ENCODE data around the gene MID1IP1. TPM values are rescaled to one million over a fixed set of nuclear protein-coding genes. Genes with fewer than 3 reads are reported as not detected.

MID1IP1 gene
- total RNA-seq, 1 donor from 2014 or later, result 40.4 TPM

DNA sequence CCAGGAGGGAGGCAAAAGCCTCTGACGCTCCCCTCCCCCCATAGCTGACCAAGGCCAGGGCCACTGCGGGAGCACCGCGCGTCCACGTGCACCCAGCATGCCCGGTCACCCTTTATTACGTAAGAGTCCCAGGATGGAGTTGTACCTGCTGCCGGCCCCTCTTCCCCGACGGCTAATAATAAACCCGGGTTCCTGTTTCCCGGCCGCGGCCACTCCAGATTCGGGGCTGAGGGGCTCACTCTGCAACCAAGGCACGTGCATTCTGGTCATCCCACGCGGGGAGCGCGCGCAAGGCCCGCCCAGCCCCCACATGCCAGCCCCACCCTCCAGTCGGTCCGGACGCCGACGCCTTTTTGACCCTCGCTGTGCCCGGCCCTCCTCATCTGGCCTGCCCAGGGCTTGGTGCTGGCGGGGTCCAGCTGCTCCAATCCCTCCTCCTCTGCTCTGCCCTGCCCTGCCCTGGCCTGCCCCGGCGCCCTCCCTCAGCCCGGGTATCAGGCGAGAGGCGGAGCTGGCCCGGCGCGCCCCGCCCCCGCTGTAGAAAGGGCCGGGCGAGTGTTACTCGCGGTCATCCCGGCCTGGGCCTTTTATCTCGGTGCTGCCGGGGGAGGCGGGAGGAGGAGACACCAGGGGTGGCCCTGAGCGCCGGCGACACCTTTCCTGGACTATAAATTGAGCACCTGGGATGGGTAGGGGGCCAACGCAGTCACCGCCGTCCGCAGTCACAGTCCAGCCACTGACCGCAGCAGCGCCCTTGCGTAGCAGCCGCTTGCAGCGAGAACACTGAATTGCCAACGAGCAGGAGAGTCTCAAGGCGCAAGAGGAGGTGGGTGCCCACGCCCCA, 2.6 kb downstream of the MID1IP1 start:
- H3K4me3 ChIP-seq (ENCODE audit: insufficient read depth, low read depth, low read length), result peak overlapping the region; percentile 75
- no peaks in the 10 kb centered on the region for H4K20me1 ChIP-seq (ENCODE audit: insufficient read depth, low read length)
- H3K4me1 ChIP-seq (ENCODE audit: insufficient read depth, low read length), result peaks cover 13% of the 10 kb centered on the region
- no peaks in the 10 kb centered on the region for H3K27me3 ChIP-seq (ENCODE audit: insufficient read depth, low read length)
- H3K36me3 ChIP-seq (ENCODE audit: insufficient read depth, low read length), result no peaks in the 10 kb centered on the region
- peak overlapping the region; percentile 95 for H3K4me3 Mint-ChIP-seq (ENCODE audit: unreplicated experiment)
- H3K4me1 Mint-ChIP-seq (ENCODE audit: low read depth, unreplicated experiment), result peaks cover 22% of the 10 kb centered on the region
- FAIRE-seq, result no peak
- peaks cover 45% of the 10 kb centered on the region for H3K79me2 ChIP-seq (ENCODE audit: insufficient read depth, low read length)
- peaks cover 2% of the 10 kb centered on the region for H3K36me3 Mint-ChIP-seq (ENCODE audit: low read depth, unreplicated experiment)
- peak overlapping the region; percentile 87 for H3K9ac ChIP-seq (ENCODE audit: low read length)
- peak overlapping the region; percentile 83 for H3K27ac ChIP-seq (ENCODE audit: low read depth, low read length)
- H3K27ac Mint-ChIP-seq (ENCODE audit: unreplicated experiment), result peak overlapping the region; percentile 91
- no peaks in the 10 kb centered on the region for H3K27me3 Mint-ChIP-seq (ENCODE audit: low read depth, unreplicated experiment)
- peak overlapping the region; percentile 34 for H2AFZ ChIP-seq (ENCODE audit: low read depth, low read length)
- peak overlapping the region; percentile 86 for H3K4me2 ChIP-seq (ENCODE audit: low read length)
- DNase-seq (ENCODE audit: low read depth), result peak; percentile 32
- H3K9me3 ChIP-seq (ENCODE audit: insufficient read depth, low read depth, low read length), result no peaks in the 10 kb centered on the region
- TF ChIP-seq EZH2 (IDR thresholded peaks at IDR 0.05; ENCODE audit: insufficient read depth, low read length), result no peak
- TF ChIP-seq, protein P1, sequence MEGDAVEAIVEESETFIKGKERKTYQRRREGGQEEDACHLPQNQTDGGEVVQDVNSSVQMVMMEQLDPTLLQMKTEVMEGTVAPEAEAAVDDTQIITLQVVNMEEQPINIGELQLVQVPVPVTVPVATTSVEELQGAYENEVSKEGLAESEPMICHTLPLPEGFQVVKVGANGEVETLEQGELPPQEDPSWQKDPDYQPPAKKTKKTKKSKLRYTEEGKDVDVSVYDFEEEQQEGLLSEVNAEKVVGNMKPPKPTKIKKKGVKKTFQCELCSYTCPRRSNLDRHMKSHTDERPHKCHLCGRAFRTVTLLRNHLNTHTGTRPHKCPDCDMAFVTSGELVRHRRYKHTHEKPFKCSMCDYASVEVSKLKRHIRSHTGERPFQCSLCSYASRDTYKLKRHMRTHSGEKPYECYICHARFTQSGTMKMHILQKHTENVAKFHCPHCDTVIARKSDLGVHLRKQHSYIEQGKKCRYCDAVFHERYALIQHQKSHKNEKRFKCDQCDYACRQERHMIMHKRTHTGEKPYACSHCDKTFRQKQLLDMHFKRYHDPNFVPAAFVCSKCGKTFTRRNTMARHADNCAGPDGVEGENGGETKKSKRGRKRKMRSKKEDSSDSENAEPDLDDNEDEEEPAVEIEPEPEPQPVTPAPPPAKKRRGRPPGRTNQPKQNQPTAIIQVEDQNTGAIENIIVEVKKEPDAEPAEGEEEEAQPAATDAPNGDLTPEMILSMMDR (IDR thresholded peaks at IDR 0.05; ENCODE audit: insufficient read depth, low read depth, low read length), result no peak
- H3K9me3 Mint-ChIP-seq (ENCODE audit: unreplicated experiment), result no peaks in the 10 kb centered on the region

DNA sequence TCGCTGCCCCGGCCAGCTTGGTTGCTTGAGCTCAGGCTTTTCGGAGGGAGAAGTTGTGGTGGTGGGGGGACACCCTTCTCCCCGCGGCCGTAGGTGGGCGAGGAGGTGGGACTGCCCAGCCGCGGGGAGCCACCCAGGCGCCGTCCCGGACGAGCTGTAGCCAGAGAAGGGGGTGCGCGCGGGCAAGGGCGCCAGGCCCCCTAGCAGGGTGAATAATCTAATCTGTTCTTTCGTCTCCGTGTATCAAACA, 3.1 kb downstream of the MID1IP1 start:
- H2AFZ ChIP-seq (ENCODE audit: low read depth, low read length), result no peak overlapping the region
- H3K36me3 ChIP-seq (ENCODE audit: insufficient read depth, low read length), result no peaks in the 10 kb centered on the region
- no peak for FAIRE-seq
- no peak for DNase-seq (ENCODE audit: low read depth)
- peak overlapping the region; percentile 87 for H3K9ac ChIP-seq (ENCODE audit: low read length)
- Mint-ChIP-seq H3K9me3 (ENCODE audit: unreplicated experiment) (no peaks in the 10 kb centered on the region), H3K4me1 (ENCODE audit: low read depth, unreplicated experiment) (peaks cover 19% of the 10 kb centered on the region), H3K36me3 (ENCODE audit: low read depth, unreplicated experiment) (peaks cover 2% of the 10 kb centered on the region), H3K27ac (ENCODE audit: unreplicated experiment) (peak overlapping the region; percentile 58), H3K27me3 (ENCODE audit: low read depth, unreplicated experiment) (no peaks in the 10 kb centered on the region), H3K4me3 (ENCODE audit: unreplicated experiment) (peak overlapping the region; percentile 95)
- H4K20me1 ChIP-seq (ENCODE audit: insufficient read depth, low read length), result no peaks in the 10 kb centered on the region
- no peak for TF ChIP-seq EZH2 (IDR thresholded peaks at IDR 0.05; ENCODE audit: insufficient read depth, low read length)
- TF ChIP-seq, protein P1 (IDR thresholded peaks at IDR 0.05; ENCODE audit: insufficient read depth, low read depth, low read length), result no peak
- peak overlapping the region; percentile 75 for H3K4me3 ChIP-seq (ENCODE audit: insufficient read depth, low read depth, low read length)
- peaks cover 8% of the 10 kb centered on the region for H3K4me1 ChIP-seq (ENCODE audit: insufficient read depth, low read length)
- no peaks in the 10 kb centered on the region for H3K27me3 ChIP-seq (ENCODE audit: insufficient read depth, low read length)
- H3K27ac ChIP-seq (ENCODE audit: low read depth, low read length), result peak overlapping the region; percentile 83
- peaks cover 45% of the 10 kb centered on the region for H3K79me2 ChIP-seq (ENCODE audit: insufficient read depth, low read length)
- no peaks in the 10 kb centered on the region for H3K9me3 ChIP-seq (ENCODE audit: insufficient read depth, low read depth, low read length)
- peak overlapping the region; percentile 86 for H3K4me2 ChIP-seq (ENCODE audit: low read length)

Data from astrocyte (in vitro differentiated cells and primary cell).